ENCODE results near the gene STARD5.

STARD5 gene

GRCh38 chr15:81275711-81276392 lies 48.1 kb downstream of the STARD5 start:
- no peaks in the 10 kb centered on the region for H3K4me1 ChIP-seq
- H3K27me3 ChIP-seq, result no peaks in the 10 kb centered on the region; the same call in 1 of the 2 replicates
- H3K9me3 ChIP-seq, result no peaks in the 10 kb centered on the region
- DNase-seq, result no peak
- no peaks in the 10 kb centered on the region for H3K36me3 ChIP-seq
- TF ChIP-seq CTCF (IDR thresholded peaks at IDR 0.05; ENCODE audit: low read depth, low read length), result no peak
- H3K4me3 ChIP-seq (ENCODE audit: low read depth, low read length), result no peak overlapping the region

- Histone ChIP-seq H3K4me3 (ENCODE audit: low read depth, low read length) (no peak overlapping the region), H3K27me3 (no peaks in the 10 kb centered on the region; the same call in 1 of the 2 replicates), H3K36me3 (no peaks in the 10 kb centered on the region), H3K4me1 (no peaks in the 10 kb centered on the region), H3K9me3 (no peaks in the 10 kb centered on the region)
- TF ChIP-seq CTCF (IDR thresholded peaks at IDR 0.05; ENCODE audit: low read depth, low read length), result peak; percentile 91
- peak; percentile 67 for DNase-seq
Measured at GRCh38 chr15:81274931-81275707, 48.8 kb downstream of the STARD5 start.

GRCh38 chr15:81274255-81274654 lies 49.7 kb downstream of the STARD5 start:
- no peak overlapping the region for H3K4me3 ChIP-seq (ENCODE audit: low read depth, low read length)
- H3K4me1 ChIP-seq, result no peaks in the 10 kb centered on the region
- no peak for DNase-seq
- no peaks in the 10 kb centered on the region; the same call in 1 of the 2 replicates for H3K27me3 ChIP-seq
- no peaks in the 10 kb centered on the region for H3K9me3 ChIP-seq
- no peaks in the 10 kb centered on the region for H3K36me3 ChIP-seq
- TF ChIP-seq CTCF (IDR thresholded peaks at IDR 0.05; ENCODE audit: low read depth, low read length), result no peak

GRCh38 chr15:81273855-81274254 lies 50.1 kb downstream of the STARD5 start:
- Histone ChIP-seq H3K36me3 (no peaks in the 10 kb centered on the region), H3K4me3 (ENCODE audit: low read depth, low read length) (no peak overlapping the region), H3K9me3 (no peaks in the 10 kb centered on the region), H3K27me3 (no peaks in the 10 kb centered on the region; the same call in 1 of the 2 replicates), H3K4me1 (no peaks in the 10 kb centered on the region)
- no peak for DNase-seq
- no peak for TF ChIP-seq CTCF (IDR thresholded peaks at IDR 0.05; ENCODE audit: low read depth, low read length)

- Histone ChIP-seq H3K36me3 (no peaks in the 10 kb centered on the region), H3K4me3 (ENCODE audit: low read depth, low read length) (no peak overlapping the region), H3K9me3 (no peaks in the 10 kb centered on the region), H3K27me3 (no peaks in the 10 kb centered on the region; the same call in 1 of the 2 replicates), H3K4me1 (no peaks in the 10 kb centered on the region)
- no peak for TF ChIP-seq CTCF (IDR thresholded peaks at IDR 0.05; ENCODE audit: low read depth, low read length)
- no peak for DNase-seq
Measured at GRCh38 chr15:81273200-81273599, 50.7 kb downstream of the STARD5 start.
